Activated CD4-positive, alpha-beta T cell treated with anti-CD3 and anti-CD28 coated beads, Interleukin-2, amount 50 U/mL, for 16 hours (primary cell): Measurements from ENCODE around the gene SAMD4A.

ENCODE experiments used
- DNase-seq: peaks from one replicate; pipeline ENCODE4 v3.0.0-alpha.2; 2020

SAMD4A gene

GRCh38 chr14:54686219-54686870, 119.4 kb downstream of the SAMD4A start:
- DNase-seq, result peak; percentile 36

GRCh38 chr14:54686871-54687749, 120.2 kb downstream of the SAMD4A start:
- DNase-seq, result no peak

GRCh38 chr14:54687750-54688119, 120.8 kb downstream of the SAMD4A start:
- no peak for DNase-seq

GRCh38 chr14:54688229-54688628, 121.3 kb downstream of the SAMD4A start:
- peak; percentile 79 for DNase-seq

GRCh38 chr14:54689928-54690327, 123.0 kb downstream of the SAMD4A start:
- DNase-seq, result no peak

- DNase-seq, result no peak
These were observed 124.0 kb downstream of the SAMD4A start for GRCh38 chr14:54690887-54691286.

- peak; percentile 59 for DNase-seq
These were observed 124.8 kb downstream of the SAMD4A start for GRCh38 chr14:54691525-54692283.

- no peak for DNase-seq
These were observed 125.4 kb downstream of the SAMD4A start for GRCh38 chr14:54692284-54692772.

- no peak for DNase-seq
These were observed 126.8 kb downstream of the SAMD4A start for GRCh38 chr14:54693761-54694160.

GRCh38 chr14:54695196-54695595, 128.3 kb downstream of the SAMD4A start:
- no peak for DNase-seq

GRCh38 chr14:54697001-54697400, 130.1 kb downstream of the SAMD4A start:
- DNase-seq, result no peak

- DNase-seq, result no peak
These were observed 130.9 kb downstream of the SAMD4A start for GRCh38 chr14:54697803-54698202.

GRCh38 chr14:54698501-54698900, 131.6 kb downstream of the SAMD4A start:
- DNase-seq, result no peak

GRCh38 chr14:54698966-54699530, 132.1 kb downstream of the SAMD4A start:
- DNase-seq, result no peak

GRCh38 chr14:54699735-54700134, 132.8 kb downstream of the SAMD4A start:
- no peak for DNase-seq

- peak; percentile 66 for DNase-seq
These were observed 133.8 kb downstream of the SAMD4A start for GRCh38 chr14:54700717-54701116.

- no peak for DNase-seq
These were observed 135.1 kb downstream of the SAMD4A start for GRCh38 chr14:54702014-54702491.

GRCh38 chr14:54702492-54702891, 135.6 kb downstream of the SAMD4A start:
- DNase-seq, result no peak

GRCh38 chr14:54703082-54703481, 136.2 kb downstream of the SAMD4A start:
- DNase-seq, result no peak

GRCh38 chr14:54703724-54704123, 136.8 kb downstream of the SAMD4A start:
- no peak for DNase-seq

- no peak for DNase-seq
These were observed 137.8 kb downstream of the SAMD4A start for GRCh38 chr14:54704768-54705167.

- DNase-seq, result no peak
These were observed 139.8 kb downstream of the SAMD4A start for GRCh38 chr14:54706769-54707168.

- no peak for DNase-seq
These were observed 141.2 kb downstream of the SAMD4A start for GRCh38 chr14:54708161-54708560.
